ENCODE results near the gene NEUROD1. TPM values are rescaled to one million over a fixed set of nuclear protein-coding genes. Genes with fewer than 3 reads are reported as not detected.

The NEUROD1 gene
- total RNA-seq, 4 donors from 2014 or later = not detected

GRCh38 chr2:181655519-181655918 is 24.8 kb downstream of the NEUROD1 start:
- DNase-seq (ENCODE audit: low spot score) (no peak), ATAC-seq (ENCODE audit: low FRiP score) (no peak)
- TF ChIP-seq, protein P1, sequence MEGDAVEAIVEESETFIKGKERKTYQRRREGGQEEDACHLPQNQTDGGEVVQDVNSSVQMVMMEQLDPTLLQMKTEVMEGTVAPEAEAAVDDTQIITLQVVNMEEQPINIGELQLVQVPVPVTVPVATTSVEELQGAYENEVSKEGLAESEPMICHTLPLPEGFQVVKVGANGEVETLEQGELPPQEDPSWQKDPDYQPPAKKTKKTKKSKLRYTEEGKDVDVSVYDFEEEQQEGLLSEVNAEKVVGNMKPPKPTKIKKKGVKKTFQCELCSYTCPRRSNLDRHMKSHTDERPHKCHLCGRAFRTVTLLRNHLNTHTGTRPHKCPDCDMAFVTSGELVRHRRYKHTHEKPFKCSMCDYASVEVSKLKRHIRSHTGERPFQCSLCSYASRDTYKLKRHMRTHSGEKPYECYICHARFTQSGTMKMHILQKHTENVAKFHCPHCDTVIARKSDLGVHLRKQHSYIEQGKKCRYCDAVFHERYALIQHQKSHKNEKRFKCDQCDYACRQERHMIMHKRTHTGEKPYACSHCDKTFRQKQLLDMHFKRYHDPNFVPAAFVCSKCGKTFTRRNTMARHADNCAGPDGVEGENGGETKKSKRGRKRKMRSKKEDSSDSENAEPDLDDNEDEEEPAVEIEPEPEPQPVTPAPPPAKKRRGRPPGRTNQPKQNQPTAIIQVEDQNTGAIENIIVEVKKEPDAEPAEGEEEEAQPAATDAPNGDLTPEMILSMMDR (IDR thresholded peaks at IDR 0.05) = no peak

- TF ChIP-seq, protein P1 (IDR thresholded peaks at IDR 0.05) = no peak
- ATAC-seq (ENCODE audit: low FRiP score) (no peak), DNase-seq (ENCODE audit: low spot score) (no peak)
Observed at GRCh38 chr2:181649436-181649979, 30.8 kb downstream of the NEUROD1 start.

- DNase-seq (ENCODE audit: low spot score) (no peak), ATAC-seq (ENCODE audit: low FRiP score) (no peak)
- TF ChIP-seq, protein P1 (IDR thresholded peaks at IDR 0.05) = no peak
Observed at GRCh38 chr2:181648478-181649155, 31.7 kb downstream of the NEUROD1 start.

DNA sequence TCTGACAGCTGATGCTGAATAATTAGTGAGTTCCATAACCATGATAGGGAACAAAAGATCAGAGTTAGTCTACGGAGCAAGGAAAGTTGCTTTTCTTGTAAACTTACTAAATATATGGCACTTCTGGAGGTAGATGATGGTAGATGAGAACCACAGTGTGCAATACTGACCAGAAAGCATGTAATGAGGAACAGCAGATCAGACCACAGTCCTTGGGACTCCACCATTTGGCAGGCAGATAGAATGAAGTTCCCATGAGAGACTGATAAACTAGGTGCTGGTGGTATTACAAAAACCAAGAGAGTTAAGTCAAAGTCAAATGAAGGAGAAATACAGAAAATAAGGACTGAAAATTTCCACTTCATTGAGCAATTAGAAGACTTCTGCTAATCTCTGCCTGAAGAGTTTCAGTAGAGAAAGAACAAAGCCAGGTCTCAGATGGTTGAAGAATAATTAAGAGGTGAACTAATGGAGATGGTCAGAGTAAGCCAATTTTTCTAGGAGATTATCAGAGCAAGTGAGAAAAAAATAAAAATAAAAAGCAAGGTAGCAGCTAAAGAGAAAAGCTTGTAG is 33.8 kb downstream of the NEUROD1 start:
- no peak for DNase-seq (ENCODE audit: low spot score)
- no peak for ATAC-seq (ENCODE audit: low FRiP score)
- TF ChIP-seq, protein P1 (IDR thresholded peaks at IDR 0.05) = no peak

DNA sequence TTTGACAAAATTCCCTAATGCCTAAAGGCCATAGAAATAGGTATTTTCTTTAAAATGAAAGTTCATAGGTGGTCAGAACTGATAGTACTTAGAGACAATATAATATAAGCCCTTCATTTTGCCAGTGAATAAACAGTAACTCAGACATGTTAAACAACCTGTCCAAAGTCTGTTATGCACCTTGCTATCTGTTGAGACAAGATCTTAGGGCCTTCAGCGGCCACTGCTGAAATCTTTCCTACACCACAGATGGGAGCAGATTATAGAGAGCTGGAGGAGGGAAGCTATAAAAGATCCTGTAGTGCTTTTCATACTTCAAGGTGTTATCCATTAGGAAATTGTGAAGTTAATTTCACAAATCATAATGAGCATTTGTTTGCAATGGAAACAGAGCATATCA is 37.2 kb downstream of the NEUROD1 start:
- ATAC-seq (ENCODE audit: low FRiP score) (no peak), DNase-seq (ENCODE audit: low spot score) (no peak)
- TF ChIP-seq, protein P1 (IDR thresholded peaks at IDR 0.05) = no peak

DNA sequence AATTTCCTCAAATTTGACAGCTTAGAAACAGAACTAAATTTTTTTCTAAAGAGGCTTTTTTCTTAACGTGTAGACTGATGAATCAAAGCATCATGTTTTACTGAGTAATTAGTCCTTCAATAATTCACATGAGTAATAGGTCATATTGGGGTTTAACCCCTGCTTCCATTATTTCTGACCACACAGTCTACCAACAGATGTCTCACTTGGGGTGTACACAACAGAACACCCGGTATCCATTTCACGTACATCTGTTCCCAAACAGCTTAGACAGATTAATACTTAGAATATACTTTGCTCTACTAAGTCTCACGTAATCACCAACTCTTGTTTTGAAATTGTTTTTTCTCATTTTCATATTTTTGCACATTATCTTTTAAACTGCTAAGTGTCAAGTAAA is 38.2 kb downstream of the NEUROD1 start:
- TF ChIP-seq, protein P1 (IDR thresholded peaks at IDR 0.05) = no peak
- no peak for DNase-seq (ENCODE audit: low spot score)
- ATAC-seq (ENCODE audit: low FRiP score) = no peak

DNA sequence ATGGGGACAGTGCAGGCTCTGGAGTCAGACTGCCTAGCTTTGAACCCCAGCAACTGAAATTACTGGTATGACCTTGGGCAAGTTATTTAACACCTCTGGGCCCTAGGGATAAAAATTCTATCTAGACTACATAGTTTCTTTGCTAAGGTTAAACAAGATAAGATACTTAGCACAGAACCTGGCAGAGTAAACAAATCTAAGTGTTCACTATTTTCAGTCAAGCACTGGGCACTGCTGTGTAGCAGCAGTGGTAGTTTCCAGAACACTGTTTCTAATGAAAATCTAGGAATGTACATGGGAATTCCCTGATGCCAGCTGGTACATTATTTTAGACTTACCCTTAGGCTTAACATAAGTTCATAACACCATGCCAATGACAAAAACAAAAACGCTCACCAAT is 40.6 kb downstream of the NEUROD1 start:
- TF ChIP-seq, protein P1 (IDR thresholded peaks at IDR 0.05) = no peak
- DNase-seq (ENCODE audit: low spot score) (no peak), ATAC-seq (ENCODE audit: low FRiP score) (no peak)
